Mesendoderm (in vitro differentiated cells): Measurements from ENCODE around the gene GPRIN1.

Source experiments
- DNase-seq: peaks from one replicate; pipeline ENCODE4 v3.0.0; 2013
- H2AK5ac ChIP-seq: 2 replicates; pipeline ENCODE4 v1.6.1; 2013; ENCODE audit warnings: low read length, inconsistent platforms
- H2BK120ac ChIP-seq: 2 replicates; pipeline ENCODE4 v1.6.1; 2013; ENCODE audit warnings: low read depth, mild to moderate bottlenecking, low read length, moderate library complexity, mixed read lengths
- H2BK15ac ChIP-seq: replicated peaks from 2 replicates; pipeline ENCODE4 v1.6.1; 2013; ENCODE audit warnings: low read depth, mild to moderate bottlenecking, moderate library complexity
- H2BK5ac ChIP-seq: 2 replicates; pipeline ENCODE4 v1.6.1; 2013; ENCODE audit warnings: low read length, inconsistent platforms
- H3K18ac ChIP-seq: 2 replicates; pipeline ENCODE4 v1.6.1; 2013; ENCODE audit warnings: mild to moderate bottlenecking, low read length, mixed read lengths
- H3K23ac ChIP-seq: one replicate; pipeline ENCODE4 v1.6.1; 2013; ENCODE audit warnings: low read length
- H3K27ac ChIP-seq: 2 replicates; pipeline ENCODE4 v1.5.1; 2013; ENCODE audit warnings: low read depth, mild to moderate bottlenecking, inconsistent platforms, low read length, moderate library complexity
- H3K27me3 ChIP-seq: 2 replicates; pipeline ENCODE4 v1.6.1; 2013; ENCODE audit warnings: low read length, control low read depth, mild to moderate bottlenecking, inconsistent platforms; ENCODE audit not compliant: insufficient read depth, poor library complexity
- H3K36me3 ChIP-seq: 2 replicates; pipeline ENCODE4 v1.6.1; 2013; ENCODE audit warnings: low read length, inconsistent platforms; ENCODE audit not compliant: control insufficient read depth, insufficient read depth
- H3K4ac ChIP-seq: one replicate; pipeline ENCODE4 v1.6.1; 2013; ENCODE audit warnings: low read depth, mild to moderate bottlenecking, low read length, moderate library complexity
- H3K4me1 ChIP-seq: 2 replicates; pipeline ENCODE4 v1.6.1; 2013; ENCODE audit warnings: low read depth, low read length, inconsistent platforms; ENCODE audit not compliant: control insufficient read depth
- H3K4me2 ChIP-seq: 2 replicates; pipeline ENCODE4 v1.6.1; 2013; ENCODE audit warnings: low read length
- H3K4me3 ChIP-seq: 2 replicates; pipeline ENCODE4 v1.5.1; 2013; ENCODE audit warnings: mild to moderate bottlenecking, low read length
- H3K56ac ChIP-seq: one replicate; pipeline ENCODE4 v1.6.1; 2013; ENCODE audit warnings: low read length
- H3K79me1 ChIP-seq: 2 replicates; pipeline ENCODE4 v1.6.1; 2013; ENCODE audit warnings: low read length, inconsistent platforms
- H3K79me2 ChIP-seq: 2 replicates; pipeline ENCODE4 v1.6.1; 2013; ENCODE audit warnings: mild to moderate bottlenecking, low read length; ENCODE audit not compliant: control insufficient read depth, insufficient read depth
- H3K9ac ChIP-seq: 2 replicates; pipeline ENCODE4 v1.6.1; 2013; ENCODE audit warnings: low read length, inconsistent platforms
- H4K5ac ChIP-seq: one replicate; pipeline ENCODE4 v1.6.1; 2013; ENCODE audit warnings: low read length
- H4K8ac ChIP-seq: one replicate; pipeline ENCODE4 v1.6.1; 2013; ENCODE audit warnings: low read depth, mild to moderate bottlenecking, control low read depth, low read length, moderate library complexity
- WGBS: extraction: QIAGEN DNeasy Blood & Tissue Kit; methylation state at CpG from one replicate; pipeline ENCODE4 v1.1.7; 2013; ENCODE audit warnings: low lambda C conversion rate, missing lambda C conversion rate; ENCODE audit not compliant: insufficient coverage; ENCODE audit errors: extremely low coverage; 5-methylcytosine and 5-hydroxymethylcytosine counted together

Gene GPRIN1

DNA sequence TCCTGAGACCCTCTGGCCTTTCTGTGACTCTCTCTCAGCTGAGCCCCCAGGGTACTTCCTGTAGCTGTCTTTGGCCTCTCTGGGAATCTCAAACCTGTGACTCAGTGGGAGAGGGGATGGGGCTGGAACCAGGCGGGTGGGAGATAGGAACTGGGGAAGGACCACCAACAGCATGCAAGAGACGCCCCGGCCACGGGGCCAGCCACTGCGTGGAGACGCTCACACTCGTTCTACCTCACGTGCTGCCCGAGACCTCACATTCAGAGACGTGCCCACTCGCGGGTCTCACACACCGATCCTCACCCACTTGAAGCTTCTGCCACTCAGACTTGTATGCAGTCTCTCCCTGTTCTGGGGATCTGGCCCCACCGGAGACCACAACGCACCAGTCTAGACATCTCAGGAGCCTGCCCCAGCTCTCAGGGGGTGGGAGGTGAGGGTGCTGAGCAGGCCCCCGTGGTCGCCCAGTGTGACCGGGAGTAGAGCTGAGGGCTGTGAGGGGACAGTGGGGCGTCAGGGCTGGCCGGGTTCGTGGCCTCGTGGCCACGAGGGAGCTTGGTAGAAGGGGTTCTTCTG, 13.8 kb downstream of the GPRIN1 start:
- no peak overlapping the region for H3K4me3 ChIP-seq

GRCh38 chr5:176595386-176595943, 14.5 kb downstream of the GPRIN1 start:
- Histone ChIP-seq H3K4me1 (no peaks in the 10 kb centered on the region), H3K27ac (no peak overlapping the region), H3K18ac (no peak overlapping the region), H3K4me3 (no peak overlapping the region), H3K27me3 (no peaks in the 10 kb centered on the region), H3K4ac (no peak overlapping the region), H4K5ac (no peak overlapping the region), H3K23ac (no peak overlapping the region), H2BK120ac (no peak overlapping the region), H4K8ac (no peak overlapping the region), H3K79me2 (no peaks in the 10 kb centered on the region), H2BK5ac (no peak overlapping the region), H3K4me2 (no peak overlapping the region), H3K9ac (no peak overlapping the region), H2AK5ac (no peak overlapping the region), H2BK15ac (no peak overlapping the region), H3K56ac (no peak overlapping the region), H3K36me3 (no peaks in the 10 kb centered on the region), H3K79me1 (no peaks in the 10 kb centered on the region)
- no CpG with 5 or more reads among the region's 11 CpGs for whole genome bisulfite sequencing
- no peak for DNase-seq

More for the DNA sequence above, 13.8 kb downstream of the GPRIN1 start:
- no peaks in the 10 kb centered on the region for H3K4me1 ChIP-seq
- H3K4ac ChIP-seq: no peak overlapping the region
- DNase-seq: no peak
- H2AK5ac ChIP-seq: no peak overlapping the region
- H3K79me1 ChIP-seq: no peaks in the 10 kb centered on the region
- H3K56ac ChIP-seq: no peak overlapping the region
- WGBS: no CpG with 5 or more reads among the region's 23 CpGs
- no peak overlapping the region for H2BK15ac ChIP-seq
- H4K5ac ChIP-seq: no peak overlapping the region
- no peak overlapping the region for H3K23ac ChIP-seq
- H3K27ac ChIP-seq: no peak overlapping the region
- H3K79me2 ChIP-seq: no peaks in the 10 kb centered on the region
- no peak overlapping the region for H4K8ac ChIP-seq
- no peak overlapping the region for H3K9ac ChIP-seq
- H3K4me2 ChIP-seq: no peak overlapping the region
- H2BK5ac ChIP-seq: no peak overlapping the region
- H3K27me3 ChIP-seq: no peaks in the 10 kb centered on the region
- H2BK120ac ChIP-seq: no peak overlapping the region
- no peaks in the 10 kb centered on the region for H3K36me3 ChIP-seq
- no peak overlapping the region for H3K18ac ChIP-seq

- no peak overlapping the region for H3K27ac ChIP-seq
- no peak overlapping the region for H2BK15ac ChIP-seq
These were observed 15.4 kb downstream of the GPRIN1 start for GRCh38 chr5:176594554-176594953.

GRCh38 chr5:176593273-176593869, 16.6 kb downstream of the GPRIN1 start:
- no peak overlapping the region for H3K27ac ChIP-seq
- H3K18ac ChIP-seq: no peak overlapping the region
- no peak for DNase-seq
- H4K5ac ChIP-seq: no peak overlapping the region
- no peak overlapping the region for H2BK5ac ChIP-seq
- no CpG with 5 or more reads among the region's 12 CpGs for WGBS
- H2AK5ac ChIP-seq: no peak overlapping the region
- no peak overlapping the region for H4K8ac ChIP-seq
- no peak overlapping the region for H2BK120ac ChIP-seq
- H3K23ac ChIP-seq: no peak overlapping the region
- H3K79me2 ChIP-seq: no peaks in the 10 kb centered on the region
- no peak overlapping the region for H3K56ac ChIP-seq
- no peaks in the 10 kb centered on the region for H3K79me1 ChIP-seq
- no peak overlapping the region for H3K9ac ChIP-seq
- H3K4me3 ChIP-seq: no peak overlapping the region
- no peak overlapping the region for H3K4ac ChIP-seq
- no peaks in the 10 kb centered on the region for H3K4me1 ChIP-seq
- no peaks in the 10 kb centered on the region for H3K27me3 ChIP-seq
- H3K36me3 ChIP-seq: no peaks in the 10 kb centered on the region
- H2BK15ac ChIP-seq: no peak overlapping the region
- H3K4me2 ChIP-seq: no peak overlapping the region

More at GRCh38 chr5:176594554-176594953, 15.4 kb downstream of the GPRIN1 start:
- H2AK5ac ChIP-seq: no peak overlapping the region
- no peaks in the 10 kb centered on the region for H3K79me1 ChIP-seq
- H3K79me2 ChIP-seq: no peaks in the 10 kb centered on the region
- H3K56ac ChIP-seq: no peak overlapping the region
- no peak overlapping the region for H4K5ac ChIP-seq
- no peak overlapping the region for H3K23ac ChIP-seq
- H4K8ac ChIP-seq: no peak overlapping the region
- no peaks in the 10 kb centered on the region for H3K27me3 ChIP-seq
- H3K36me3 ChIP-seq: no peaks in the 10 kb centered on the region
- H3K4ac ChIP-seq: no peak overlapping the region
- no peak for DNase-seq
- H2BK5ac ChIP-seq: no peak overlapping the region
- no peak overlapping the region for H3K18ac ChIP-seq
- no peak overlapping the region for H2BK120ac ChIP-seq
- no peak overlapping the region for H3K4me2 ChIP-seq
- no CpG with 5 or more reads among the region's 8 CpGs for WGBS
- no peaks in the 10 kb centered on the region for H3K4me1 ChIP-seq
- no peak overlapping the region for H3K4me3 ChIP-seq
- no peak overlapping the region for H3K9ac ChIP-seq

- Histone ChIP-seq H3K9ac (no peak overlapping the region), H3K79me1 (no peaks in the 10 kb centered on the region), H3K4ac (no peak overlapping the region), H3K27me3 (no peaks in the 10 kb centered on the region), H2AK5ac (no peak overlapping the region), H3K79me2 (no peaks in the 10 kb centered on the region), H2BK5ac (no peak overlapping the region), H4K5ac (no peak overlapping the region), H3K23ac (no peak overlapping the region), H3K36me3 (no peaks in the 10 kb centered on the region), H4K8ac (no peak overlapping the region), H2BK15ac (no peak overlapping the region), H3K4me2 (no peak overlapping the region), H3K4me1 (no peaks in the 10 kb centered on the region), H3K4me3 (no peak overlapping the region), H2BK120ac (no peak overlapping the region), H3K18ac (no peak overlapping the region), H3K27ac (no peak overlapping the region), H3K56ac (no peak overlapping the region)
- WGBS: no CpG with 5 or more reads among the region's 3 CpGs
- DNase-seq: no peak
These were observed 17.4 kb downstream of the GPRIN1 start for GRCh38 chr5:176592573-176592972.
